Omental fat pad (tissue), 4 donors: ENCODE data around the gene CCDC77. TPM values are rescaled to one million over a fixed set of nuclear protein-coding genes. Genes with fewer than 3 reads are reported as not detected.

Source experiments
- ATAC-seq: fragments of 150-250 bp; one replicate; pipeline ENCODE4 v1.9.1; 2016; ENCODE audit warnings: mild to moderate bottlenecking, moderate library complexity; ENCODE audit not compliant: low FRiP score
- DNase-seq: peaks from one replicate; pipeline ENCODE4 v3.0.0-alpha.2; 2019; ENCODE audit warnings: low spot score
- CTCF ChIP-seq, 3 donors: fragments of 450-650 bp; IDR thresholded peaks; one replicate each; pipeline ENCODE4 v1.5.1; 2016 to 2017; ENCODE audit warnings: antibody characterized with exemption in 3 of 3, mild to moderate bottlenecking in 3 of 3, moderate library complexity in 2 of 3
- total RNA-seq, 4 donors: library from RNA; depleted of rRNA; stranded (reverse); fragments of >200 nt; gene quantifications; one replicate each; pipeline ENCODE4 v1.1.0, GENCODE V29; 2016

Gene CCDC77
- total RNA-seq, 4 donors from 2014 or later, result 4.2 to 9.6 (median 5.5) TPM

- DNase-seq (no peak), ATAC-seq (no peak)
- no peak for TF ChIP-seq CTCF (IDR thresholded peaks at IDR 0.05)
Measured at GRCh38 chr12:467591-467990, 66.1 kb downstream of the CCDC77 start.

- no peak for TF ChIP-seq CTCF (IDR thresholded peaks at IDR 0.05)
- DNase-seq, result no peak
- ATAC-seq, result no peak
Measured at GRCh38 chr12:468671-469389, 67.4 kb downstream of the CCDC77 start.

- no peak for ATAC-seq
- no peak for DNase-seq
- no peak for TF ChIP-seq CTCF (IDR thresholded peaks at IDR 0.05)
Measured at GRCh38 chr12:470133-470532, 68.7 kb downstream of the CCDC77 start.

- no peak for TF ChIP-seq CTCF (IDR thresholded peaks at IDR 0.05)
- no peak for ATAC-seq
- no peak for DNase-seq
Measured at GRCh38 chr12:473198-473597, 71.8 kb downstream of the CCDC77 start.

- ATAC-seq (no peak), DNase-seq (no peak)
- no peak for TF ChIP-seq CTCF (IDR thresholded peaks at IDR 0.05)
Measured at GRCh38 chr12:473863-474577, 72.6 kb downstream of the CCDC77 start.

GRCh38 chr12:475286-475685, 73.8 kb downstream of the CCDC77 start:
- DNase-seq (no peak), ATAC-seq (no peak)
- no peak for TF ChIP-seq CTCF (IDR thresholded peaks at IDR 0.05)

- TF ChIP-seq CTCF (IDR thresholded peaks at IDR 0.05), result no peak
- no peak for DNase-seq
- ATAC-seq, result no peak
Measured at GRCh38 chr12:479161-479560, 77.7 kb downstream of the CCDC77 start.
